GM12875 (cell line): ENCODE results near the gene TMEM140.
A peak's percentile ranks its signal among the peaks of the same experiment; 100 is the strongest.
"Not testable (repeated sequence)": the region's sequence is repeated elsewhere in the genome, so short reads cannot be mapped to it uniquely, and the experiment has no call there.

ENCODE experiments used
- H3K4me3 ChIP-seq: one replicate; pipeline ENCODE4 v1.5.1; 2011; ENCODE audit warnings: low read depth, low read length, control low read depth
- CTCF ChIP-seq: IDR thresholded peaks from 2 replicates; pipeline ENCODE4 v1.5.1; 2011; ENCODE audit warnings: low read depth, mild to moderate bottlenecking, control low read depth, inconsistent platforms, low read length, moderate library complexity, borderline replicate concordance; ENCODE audit not compliant: insufficient read depth

TMEM140 gene

GRCh38 chr7:135114622-135115021 is 33.2 kb upstream of the TMEM140 start:
- H3K4me3 ChIP-seq: no peak overlapping the region
- TF ChIP-seq CTCF: no peak

- no peak for TF ChIP-seq CTCF
- no peak overlapping the region for H3K4me3 ChIP-seq
These were observed 30.8 kb upstream of the TMEM140 start for GRCh38 chr7:135117096-135117495.

- H3K4me3 ChIP-seq: no peak overlapping the region
- no peak for TF ChIP-seq CTCF
These were observed 26.0 kb upstream of the TMEM140 start for GRCh38 chr7:135121868-135122267.

GRCh38 chr7:135124631-135125030 is 23.2 kb upstream of the TMEM140 start:
- H3K4me3 ChIP-seq: not testable (repeated sequence)

- TF ChIP-seq CTCF: no peak
- no peak overlapping the region for H3K4me3 ChIP-seq
These were observed 18.9 kb upstream of the TMEM140 start for GRCh38 chr7:135128931-135129330.

DNA sequence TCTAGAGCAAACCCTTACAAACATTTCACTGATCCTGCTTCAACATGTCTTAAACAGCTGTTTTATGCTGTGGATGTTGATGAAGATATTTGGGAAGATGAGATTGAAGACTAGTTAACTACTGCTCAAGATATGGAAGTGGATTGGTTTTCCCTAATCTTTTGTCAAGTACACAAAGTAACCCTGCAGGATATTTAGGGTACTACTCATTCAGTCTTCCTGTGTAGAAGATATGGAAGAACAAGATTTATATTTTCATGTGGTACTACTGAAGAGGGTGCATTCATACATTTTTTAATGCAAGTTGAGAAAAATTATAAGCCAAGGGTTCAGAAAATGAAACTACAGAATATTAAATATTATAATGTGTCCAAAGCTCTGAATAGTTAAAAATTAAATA is 18.3 kb upstream of the TMEM140 start:
- no peak for TF ChIP-seq CTCF
- H3K4me3 ChIP-seq: no peak overlapping the region

- TF ChIP-seq CTCF: no peak
- no peak overlapping the region for H3K4me3 ChIP-seq
These were observed 3.8 kb upstream of the TMEM140 start for GRCh38 chr7:135143885-135144668.

GRCh38 chr7:135147341-135147898 is 452 bp upstream of the TMEM140 start:
- H3K4me3 ChIP-seq: peak overlapping the region; percentile 31
- no peak for TF ChIP-seq CTCF
